VCaP (cell line): ENCODE measurements around the gene PRMT1.
A peak's percentile ranks its signal among the peaks of the same experiment; 100 is the strongest.

ENCODE experiments used
- H3K27ac ChIP-seq: fragments of 450-650 bp; 2 replicates; pipeline ENCODE4 v1.5.1; 2017
- CTCF ChIP-seq: fragments of 450-650 bp; conservative IDR thresholded peaks from 2 replicates; pipeline ENCODE4 v1.5.1; 2017; ENCODE audit warnings: mild to moderate bottlenecking, moderate library complexity

Gene PRMT1

GRCh38 chr19:49636233-49636932 is 40.7 kb upstream of the PRMT1 start:
- no peak overlapping the region for H3K27ac ChIP-seq
- TF ChIP-seq CTCF = no peak

- no peak for TF ChIP-seq CTCF
- peak overlapping the region; percentile 46; the same call in 1 of the 2 replicates for H3K27ac ChIP-seq
Measured at GRCh38 chr19:49637821-49638738, 39.0 kb upstream of the PRMT1 start.

- TF ChIP-seq CTCF = no peak
- peak overlapping the region; percentile 95 for H3K27ac ChIP-seq
Measured at GRCh38 chr19:49639401-49640112, 37.5 kb upstream of the PRMT1 start.

- H3K27ac ChIP-seq = peak within 1 kb of the TSS; percentile 95
- no peak for TF ChIP-seq CTCF
Measured at GRCh38 chr19:49640113-49640898, 36.8 kb upstream of the PRMT1 start, which contains the start of gene RRAS. Gene RRAS (minus strand): TSS chr19:49640143. CDS start chr19:49640098, 45 bp downstream.

GRCh38 chr19:49641688-49642491 is 35.2 kb upstream of the PRMT1 start, which contains the start of gene SCAF1:
Gene SCAF1 (plus strand): TSS chr19:49642209. CDS start chr19:49645027, 2,818 bp downstream.
- TF ChIP-seq CTCF = no peak
- peak within 1 kb of the TSS; percentile 95 for H3K27ac ChIP-seq

GRCh38 chr19:49642492-49643035 is 34.5 kb upstream of the PRMT1 start:
- H3K27ac ChIP-seq = peak overlapping the region; percentile 95
- TF ChIP-seq CTCF = no peak
